Duodenal mucosa (tissue), 2 donors: ENCODE measurements around the gene EFNB3.

Experiments used
- H3K27ac ChIP-seq: one replicate; pipeline ENCODE4 v1.7.0; 2013; ENCODE audit warnings: low read depth, low read length
- H3K27me3 ChIP-seq, 2 donors: one replicate each; pipeline ENCODE4 v1.7.0; 2013; ENCODE audit warnings: low read length in 2 of 2, control low read depth in 1 of 2; ENCODE audit not compliant: insufficient read depth in 2 of 2, control insufficient read depth in 1 of 2
- H3K36me3 ChIP-seq, 2 donors: one replicate each; pipeline ENCODE4 v1.7.0; 2013; ENCODE audit warnings: low read length in 2 of 2, control low read depth in 1 of 2; ENCODE audit not compliant: insufficient read depth in 2 of 2, control insufficient read depth in 1 of 2
- H3K4me1 ChIP-seq, 2 donors: one replicate each; pipeline ENCODE4 v1.7.0; 2013; ENCODE audit warnings: low read length in 2 of 2, control low read depth in 1 of 2; ENCODE audit not compliant: insufficient read depth in 2 of 2, control insufficient read depth in 1 of 2
- H3K4me3 ChIP-seq, 2 donors: one replicate each; pipeline ENCODE4 v1.7.0; 2013; ENCODE audit warnings: low read length in 2 of 2, low read depth in 1 of 2
- H3K9ac ChIP-seq, 2 donors: one replicate each; pipeline ENCODE4 v1.7.0; 2013; ENCODE audit warnings: low read length in 2 of 2, low read depth in 1 of 2
- H3K9me3 ChIP-seq, 2 donors: one replicate each; pipeline ENCODE4 v1.7.0; 2013; ENCODE audit warnings: low read length in 2 of 2, control low read depth in 1 of 2; ENCODE audit not compliant: control insufficient read depth in 1 of 2

The EFNB3 gene

GRCh38 chr17:7684851-7685532 lies 20.0 kb upstream of the EFNB3 start:
- Histone ChIP-seq H3K4me1 (peaks cover 26 to 31% of the 10 kb centered on the region in 2 donors), H3K27me3 (no peaks in the 10 kb centered on the region), H3K9me3 (no peaks in the 10 kb centered on the region), H3K27ac (peak overlapping the region; percentile 93), H3K4me3 (peak overlapping the region; percentile 95 to 100), H3K36me3 (no peaks in the 10 kb centered on the region), H3K9ac (peak overlapping the region; percentile 88 to 100)

- H3K27me3 ChIP-seq = no peaks in the 10 kb centered on the region
- no peaks in the 10 kb centered on the region for H3K36me3 ChIP-seq
- no peaks in the 10 kb centered on the region for H3K9me3 ChIP-seq
- peak overlapping the region; percentile 88 to 100 for H3K9ac ChIP-seq
- H3K4me3 ChIP-seq = peak overlapping the region; percentile 95 to 100
- H3K4me1 ChIP-seq = peaks cover 26 to 31% of the 10 kb centered on the region in 2 donors
- H3K27ac ChIP-seq = peak overlapping the region; percentile 93
Measured at GRCh38 chr17:7685533-7686221, 19.3 kb upstream of the EFNB3 start.

DNA sequence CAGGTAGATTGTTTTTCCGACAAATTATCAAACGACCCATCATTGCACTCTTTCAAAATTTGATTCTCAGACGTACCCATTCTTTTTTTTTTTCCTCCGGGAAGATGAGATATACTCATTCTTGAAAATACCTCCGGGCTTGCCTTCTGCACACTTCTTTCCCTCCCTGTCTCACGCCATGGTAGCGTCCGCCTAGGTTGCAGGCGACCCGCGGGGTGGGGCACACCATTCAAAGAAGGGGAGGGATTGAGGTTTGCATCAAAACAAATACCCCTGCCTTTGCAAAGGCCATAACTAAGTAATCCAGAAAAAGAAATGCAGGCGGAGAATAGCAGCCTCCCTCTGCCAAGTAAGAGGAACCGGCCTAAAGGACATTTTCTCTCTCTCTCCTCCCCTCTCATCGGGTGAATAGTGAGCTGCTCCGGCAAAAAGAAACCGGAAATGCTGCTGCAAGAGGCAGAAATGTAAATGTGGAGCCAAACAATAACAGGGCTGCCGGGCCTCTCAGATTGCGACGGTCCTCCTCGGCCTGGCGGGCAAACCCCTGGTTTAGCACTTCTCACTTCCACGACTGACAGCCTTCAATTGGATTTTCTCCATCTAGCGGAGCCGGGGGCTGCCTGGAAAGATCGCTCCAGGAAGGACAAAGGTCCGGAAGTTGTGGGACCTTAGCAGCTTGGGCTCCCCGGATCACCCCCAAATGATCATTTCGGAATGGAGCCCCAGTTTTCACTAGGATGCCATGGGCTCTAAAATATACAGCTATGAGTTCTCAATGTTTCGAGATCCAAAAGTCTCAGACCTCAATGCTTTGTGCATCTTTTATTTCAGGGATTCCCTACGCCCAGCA lies 18.6 kb upstream of the EFNB3 start:
- peak overlapping the region; percentile 93 for H3K27ac ChIP-seq
- peaks cover 26 to 31% of the 10 kb centered on the region in 2 donors for H3K4me1 ChIP-seq
- H3K27me3 ChIP-seq = no peaks in the 10 kb centered on the region
- peak overlapping the region; percentile 95 to 100 for H3K4me3 ChIP-seq
- H3K9me3 ChIP-seq = no peaks in the 10 kb centered on the region
- H3K9ac ChIP-seq = peak overlapping the region; percentile 88 to 100
- H3K36me3 ChIP-seq = no peaks in the 10 kb centered on the region

DNA sequence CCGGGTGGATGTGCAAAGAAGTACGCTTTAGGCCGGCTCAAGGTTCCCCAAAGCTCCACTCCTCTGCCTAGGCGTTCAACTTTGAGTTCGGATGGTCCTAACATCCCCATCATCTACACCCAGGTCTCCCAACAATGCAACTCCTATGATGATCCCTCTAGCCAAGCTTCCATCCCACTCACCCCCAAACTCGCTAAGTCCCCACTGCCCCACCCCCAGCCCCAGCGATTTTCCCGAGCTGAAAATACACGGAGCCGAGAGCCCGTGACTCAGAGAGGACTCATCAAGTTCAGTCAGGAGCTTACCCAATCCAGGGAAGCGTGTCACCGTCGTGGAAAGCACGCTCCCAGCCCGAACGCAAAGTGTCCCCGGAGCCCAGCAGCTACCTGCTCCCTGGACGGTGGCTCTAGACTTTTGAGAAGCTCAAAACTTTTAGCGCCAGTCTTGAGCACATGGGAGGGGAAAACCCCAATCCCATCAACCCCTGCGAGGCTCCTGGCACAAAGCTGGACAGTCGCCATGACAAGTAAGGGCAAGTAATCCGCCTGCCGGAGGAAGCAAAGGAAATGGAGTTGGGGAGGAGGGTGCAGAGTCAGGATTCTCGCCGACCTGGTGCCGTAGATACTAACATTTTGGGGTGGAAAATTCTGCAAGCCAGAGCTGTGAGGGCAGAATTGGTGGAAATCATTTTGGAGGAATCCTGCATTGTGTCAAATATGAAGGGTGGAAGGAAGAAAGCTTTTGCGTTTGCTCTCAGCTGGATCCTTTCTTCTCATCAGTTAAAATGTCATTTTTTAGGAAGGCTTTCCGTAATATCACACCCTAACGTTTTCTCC lies 17.7 kb upstream of the EFNB3 start, which contains the start of gene TP53:
Gene TP53, minus strand, starts transcription at position 419 of the 836 bp plus-strand sequence. CDS start 10,896 bp downstream, outside the sequence.
- no peaks in the 10 kb centered on the region for H3K27me3 ChIP-seq
- peaks cover 26 to 31% of the 10 kb centered on the region in 2 donors for H3K4me1 ChIP-seq
- peak within 1 kb of the TSS; percentile 88 to 100 for H3K9ac ChIP-seq
- H3K4me3 ChIP-seq = peak within 1 kb of the TSS; percentile 95 to 100
- H3K36me3 ChIP-seq = no peaks in the 10 kb centered on the region
- H3K9me3 ChIP-seq = no peaks in the 10 kb centered on the region
- H3K27ac ChIP-seq = peak within 1 kb of the TSS; percentile 93

DNA sequence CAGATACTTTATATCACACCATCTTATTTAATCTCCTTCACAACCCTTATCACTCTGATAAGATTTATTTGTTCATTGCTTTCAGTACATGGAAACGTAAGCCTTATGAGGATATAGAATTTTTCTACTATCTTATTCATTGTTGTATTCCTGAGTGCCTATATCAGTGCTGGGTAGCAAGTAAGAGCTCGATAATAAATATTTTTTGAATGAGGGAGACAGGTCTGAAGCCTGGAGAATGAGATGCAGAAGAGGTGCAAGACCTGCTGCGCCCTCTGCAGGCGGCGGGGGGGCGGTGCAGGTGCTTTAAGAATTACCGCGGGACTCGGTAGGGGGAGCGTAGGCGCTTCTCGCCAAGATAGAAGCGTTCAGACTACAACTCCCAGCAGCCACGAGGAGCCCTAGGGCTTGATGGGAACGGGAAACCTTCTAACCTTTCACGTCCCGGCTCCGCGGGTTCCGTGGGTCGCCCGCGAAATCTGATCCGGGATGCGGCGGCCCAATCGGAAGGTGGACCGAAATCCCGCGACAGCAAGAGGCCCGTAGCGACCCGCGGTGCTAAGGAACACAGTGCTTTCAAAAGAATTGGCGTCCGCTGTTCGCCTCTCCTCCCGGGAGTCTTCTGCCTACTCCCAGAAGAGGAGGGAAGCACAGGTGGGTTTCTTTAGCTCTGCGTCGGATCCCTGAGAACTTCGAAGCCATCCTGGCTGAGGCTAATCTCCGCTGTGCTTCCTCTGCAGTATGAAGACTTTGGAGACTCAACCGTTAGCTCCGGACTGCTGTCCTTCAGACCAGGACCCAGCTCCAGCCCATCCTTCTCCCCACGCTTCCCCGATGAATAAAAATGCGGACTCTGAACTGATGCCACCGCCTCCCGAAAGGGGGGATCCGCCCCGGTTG lies 16.8 kb upstream of the EFNB3 start, which contains the start of gene WRAP53:
Gene WRAP53, plus strand, starts transcription at position 570 of the 900 bp plus-strand sequence. Its CDS starts 172 bp downstream, at position 742.
- H3K27me3 ChIP-seq = no peaks in the 10 kb centered on the region
- peak within 1 kb of the TSS; percentile 93 for H3K27ac ChIP-seq
- peak within 1 kb of the TSS; percentile 88 to 100 for H3K9ac ChIP-seq
- H3K4me1 ChIP-seq = peaks cover 26 to 31% of the 10 kb centered on the region in 2 donors
- H3K4me3 ChIP-seq = peak within 1 kb of the TSS; percentile 95 to 100
- H3K36me3 ChIP-seq = no peaks in the 10 kb centered on the region
- H3K9me3 ChIP-seq = no peaks in the 10 kb centered on the region

- H3K4me1 ChIP-seq = peaks cover 26 to 31% of the 10 kb centered on the region in 2 donors
- no peaks in the 10 kb centered on the region for H3K27me3 ChIP-seq
- H3K4me3 ChIP-seq = peak overlapping the region; percentile 83 to 96
- H3K27ac ChIP-seq = no peak overlapping the region
- H3K36me3 ChIP-seq = no peaks in the 10 kb centered on the region
- H3K9me3 ChIP-seq = no peaks in the 10 kb centered on the region
- H3K9ac ChIP-seq = peak overlapping the region; percentile 68 to 92
Measured at GRCh38 chr17:7688808-7689316, 16.1 kb upstream of the EFNB3 start.

DNA sequence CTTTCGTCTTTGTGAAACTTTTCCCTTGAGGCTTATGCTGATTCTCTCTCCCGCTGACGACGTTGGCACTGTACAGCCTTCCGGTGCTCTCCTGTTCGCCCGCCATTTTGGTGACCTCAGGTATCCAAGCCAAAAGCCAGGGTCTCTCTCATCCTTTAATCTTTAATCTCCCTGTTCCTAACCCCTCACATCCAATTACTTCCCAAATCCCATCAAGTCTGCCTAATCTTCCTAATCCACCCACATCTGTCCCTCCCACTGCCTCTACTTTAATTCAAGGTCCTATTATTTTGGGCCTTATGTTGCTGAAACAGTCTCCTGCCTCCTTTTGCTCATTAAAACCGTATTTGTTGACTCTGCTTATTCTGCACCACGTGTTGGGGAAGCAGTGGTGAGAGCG lies 9.4 kb upstream of the EFNB3 start:
- no peak overlapping the region for H3K9ac ChIP-seq
- no peaks in the 10 kb centered on the region for H3K27me3 ChIP-seq
- H3K36me3 ChIP-seq = peaks cover 0 to 8% of the 10 kb centered on the region in 2 donors
- no peak overlapping the region for H3K27ac ChIP-seq
- no peaks in the 10 kb centered on the region for H3K4me1 ChIP-seq
- no peak overlapping the region for H3K4me3 ChIP-seq
- H3K9me3 ChIP-seq = no peaks in the 10 kb centered on the region

- Histone ChIP-seq H3K36me3 (peaks cover 3 to 23% of the 10 kb centered on the region in 2 donors), H3K27me3 (peaks cover 0 to under 1% of the 10 kb centered on the region in 2 donors), H3K4me1 (no peaks in the 10 kb centered on the region), H3K4me3 (no peak overlapping the region), H3K9me3 (no peaks in the 10 kb centered on the region), H3K9ac (no peak overlapping the region), H3K27ac (no peak overlapping the region)
Measured at GRCh38 chr17:7697828-7698588, 7.0 kb upstream of the EFNB3 start.
